GM19351 (cell line): ENCODE measurements around the gene METTL15.
"Not testable (repeated sequence)": the region's sequence is repeated elsewhere in the genome, so short reads cannot be mapped to it uniquely, and the experiment has no call there.

Experiments
- ATAC-seq: cut with Tn5 transposase; IDR thresholded peaks from one replicate; pipeline ENCODE4 v1.9.1; 2021; ENCODE audit warnings: mild to moderate bottlenecking, moderate library complexity; ENCODE audit not compliant: unreplicated experiment

METTL15 gene

DNA sequence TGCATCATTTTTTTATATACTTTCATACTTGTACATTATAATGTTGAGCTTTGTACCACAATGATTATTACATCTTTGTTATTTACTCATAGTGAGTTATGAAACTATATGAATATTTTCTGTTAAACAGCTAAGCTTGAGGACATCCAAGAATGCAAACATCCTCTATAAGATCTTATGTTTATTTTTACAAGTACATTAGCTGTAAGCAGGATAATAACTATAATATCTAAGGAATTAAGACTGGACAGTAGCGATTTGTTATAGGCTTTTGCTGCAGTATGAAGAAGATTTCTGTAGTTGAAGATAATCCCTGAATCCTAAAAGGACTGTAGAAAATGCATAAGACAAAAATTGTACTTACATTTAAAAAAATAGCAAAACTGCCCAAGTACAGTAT, 176.0 kb downstream of the METTL15 start:
- no peak for ATAC-seq

DNA sequence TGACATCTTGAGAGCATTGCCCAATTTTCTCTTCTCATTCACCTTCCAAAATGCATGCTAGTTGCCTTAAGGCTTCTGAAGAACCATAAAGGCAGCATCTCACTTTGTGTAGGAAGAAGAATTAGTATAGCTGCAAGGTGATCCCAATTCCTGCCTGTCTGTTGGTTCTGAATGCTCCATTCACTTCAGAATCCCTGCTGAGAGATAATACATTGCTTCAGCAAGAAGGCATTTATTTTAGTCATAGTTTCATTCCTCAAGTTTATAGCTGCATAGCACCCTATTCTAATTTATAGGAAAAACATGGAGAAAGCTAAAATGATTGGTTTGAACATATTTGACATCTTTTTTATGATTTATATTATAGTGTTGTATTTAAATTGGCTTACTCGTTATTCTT, 181.3 kb downstream of the METTL15 start:
- ATAC-seq: no peak

DNA sequence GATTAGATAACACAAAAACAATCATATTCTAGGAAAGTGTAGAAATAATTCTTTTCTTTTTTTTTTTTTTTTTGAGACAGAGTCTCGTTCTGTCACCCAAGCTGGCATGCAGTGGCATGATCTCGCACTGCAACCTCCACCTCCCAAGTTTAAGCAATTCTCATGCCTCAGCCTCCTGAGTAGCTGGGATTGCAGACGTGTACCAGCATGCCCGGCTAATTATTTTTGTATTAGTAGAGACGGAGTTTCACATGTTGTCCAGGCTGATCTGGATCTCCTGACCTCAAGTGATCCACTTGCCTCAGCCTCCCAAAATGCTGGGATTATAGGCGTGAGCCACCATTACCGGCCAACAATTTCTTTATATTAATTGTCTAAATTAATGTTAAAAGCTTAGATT, 182.8 kb downstream of the METTL15 start:
- ATAC-seq: not testable (repeated sequence)

DNA sequence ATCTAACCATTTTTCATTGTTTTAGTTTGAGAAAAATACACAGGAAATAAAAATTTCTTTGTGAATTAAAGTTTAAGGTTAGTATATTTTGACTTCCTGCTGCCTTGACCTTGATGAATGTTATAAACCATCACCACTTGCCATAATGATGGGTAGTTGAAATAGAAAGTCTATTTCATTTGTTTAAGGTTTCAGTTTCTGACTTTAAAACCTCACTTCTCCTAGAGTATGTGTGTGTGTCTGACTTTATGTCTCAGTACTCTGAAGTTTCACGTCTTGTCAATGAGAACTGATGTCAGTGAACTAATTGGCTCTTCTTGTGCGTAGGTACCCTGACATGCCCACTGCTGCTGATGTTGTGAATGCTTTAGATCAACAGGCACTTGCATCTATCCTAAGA, 188.2 kb downstream of the METTL15 start:
- peak; percentile 99 for ATAC-seq

DNA sequence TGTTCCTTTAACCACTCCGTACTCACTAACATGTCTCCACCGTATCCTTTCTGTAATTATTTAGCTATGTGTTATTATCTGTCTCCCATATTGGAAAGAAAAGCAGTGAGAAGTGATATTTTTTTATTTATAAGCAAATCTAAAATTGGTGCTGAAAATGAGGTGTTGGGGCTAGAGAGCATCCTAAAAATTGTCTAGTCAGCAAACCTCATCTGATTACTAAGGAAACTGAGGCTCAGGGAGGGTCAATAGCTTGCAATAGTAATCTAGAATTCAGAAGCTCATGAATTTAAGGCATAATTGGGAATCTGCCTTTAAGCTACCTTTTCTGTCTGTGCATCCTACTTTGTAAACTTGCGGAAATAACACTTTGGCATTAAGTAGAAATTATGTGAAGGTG, 190.0 kb downstream of the METTL15 start:
- ATAC-seq: no peak

DNA sequence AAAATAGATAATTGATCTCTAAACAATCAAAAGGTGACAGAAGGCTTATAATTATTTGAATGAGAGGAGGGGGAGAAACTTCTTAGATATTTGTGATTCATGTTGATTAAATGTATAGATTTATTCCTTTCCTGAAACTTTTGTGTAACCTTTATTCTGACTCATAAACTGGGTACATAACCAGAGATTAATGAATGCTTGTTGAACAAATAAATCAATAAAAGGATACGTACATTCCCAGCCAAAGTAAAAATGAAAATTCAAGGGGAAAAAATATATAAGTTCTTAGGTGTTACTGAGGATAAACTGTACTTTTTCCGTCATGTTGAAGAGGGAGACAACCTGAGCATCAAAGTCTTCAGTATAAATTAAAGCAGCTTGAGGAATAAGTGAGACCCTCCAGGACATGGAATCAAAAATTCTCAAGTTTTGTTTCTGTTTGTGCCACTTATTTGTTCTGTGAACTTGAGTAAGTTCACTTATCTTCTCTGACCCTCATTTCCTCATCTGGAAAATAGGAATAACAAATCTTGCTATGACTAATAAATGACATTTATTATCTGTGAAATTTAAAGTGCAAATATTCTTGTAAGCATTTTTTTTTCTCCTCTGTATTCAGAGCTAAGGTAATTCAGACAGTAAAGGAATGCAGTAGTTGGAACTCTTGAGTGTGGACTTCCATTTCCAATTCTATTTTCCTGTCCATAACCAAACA, 195.4 kb downstream of the METTL15 start:
- ATAC-seq: no peak

DNA sequence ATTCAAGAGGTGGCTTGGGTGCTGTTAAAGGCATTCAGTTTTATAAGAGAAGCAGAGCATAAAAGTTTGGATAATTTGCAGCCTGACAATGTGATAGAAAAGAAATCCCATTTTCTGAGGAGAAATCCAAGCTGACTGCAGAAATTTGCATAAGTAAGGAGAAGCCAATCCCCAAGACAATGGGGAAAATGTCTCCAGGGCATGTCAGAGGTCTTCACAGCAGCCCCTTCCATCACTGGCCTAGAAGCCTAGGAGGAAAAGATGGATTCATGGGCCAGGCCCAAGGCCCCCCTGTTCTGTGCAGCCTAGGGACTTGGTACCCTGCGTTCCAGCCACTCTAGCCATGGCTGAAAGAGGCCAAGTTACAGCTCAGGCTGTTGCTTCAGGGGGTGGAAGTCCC, 207.3 kb downstream of the METTL15 start:
- ATAC-seq: no peak

DNA sequence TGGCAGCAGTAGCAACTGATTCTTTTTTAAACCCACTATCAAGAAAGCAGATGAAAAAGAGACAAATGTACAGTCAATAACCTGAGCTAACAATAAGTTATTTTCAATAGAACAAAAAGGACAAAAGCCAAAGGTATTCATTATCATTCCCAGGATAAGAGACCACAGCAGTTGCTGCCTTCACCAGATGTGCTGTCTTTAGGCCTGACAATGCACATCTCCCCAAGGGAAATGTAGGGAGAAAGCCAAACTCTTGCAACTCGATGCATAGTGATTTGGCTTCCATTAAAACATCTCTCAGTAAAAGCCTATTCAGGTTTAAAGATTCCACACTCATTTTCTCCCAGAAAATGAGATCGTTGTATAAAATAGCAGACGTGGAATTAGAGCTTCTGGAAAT, 210.7 kb downstream of the METTL15 start:
- ATAC-seq: no peak

DNA sequence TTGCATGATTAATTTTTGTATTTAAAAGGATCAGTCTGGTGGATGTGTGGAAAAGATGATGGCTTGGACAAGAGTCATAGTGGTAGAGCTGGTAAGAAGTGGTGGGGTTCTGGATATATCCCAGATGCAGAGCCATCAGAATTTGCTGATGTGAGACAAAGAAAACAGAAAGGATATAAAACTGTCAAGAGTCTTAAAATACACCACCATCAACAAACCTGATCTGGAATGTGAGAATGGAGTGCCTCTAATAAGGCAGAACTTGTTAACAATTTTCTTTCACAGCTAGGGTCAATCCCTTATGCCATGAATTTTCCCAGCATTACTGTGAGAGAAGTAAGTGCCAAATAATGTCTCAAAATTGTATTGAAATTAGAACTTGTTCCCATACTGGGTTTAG, 215.4 kb downstream of the METTL15 start:
- no peak for ATAC-seq

DNA sequence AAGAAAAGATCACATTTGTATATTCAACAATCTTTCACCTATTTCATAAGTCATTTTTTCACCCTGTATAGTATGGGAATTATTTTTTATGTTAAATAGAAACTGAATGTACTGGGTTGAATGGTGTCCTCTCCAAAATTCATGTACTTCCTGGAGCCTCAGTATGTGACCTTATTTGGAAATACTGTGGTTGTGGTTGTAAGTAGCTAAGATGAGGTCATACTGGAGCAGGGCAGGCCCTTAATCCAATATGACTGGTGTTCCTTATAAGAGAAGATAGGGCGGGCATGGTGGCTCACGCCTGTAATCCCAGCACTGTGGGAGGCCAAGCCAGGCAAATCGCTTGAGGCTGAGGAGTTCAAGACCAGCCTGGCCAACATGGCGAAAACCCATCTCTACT, 224.2 kb downstream of the METTL15 start:
- not testable (repeated sequence) for ATAC-seq

DNA sequence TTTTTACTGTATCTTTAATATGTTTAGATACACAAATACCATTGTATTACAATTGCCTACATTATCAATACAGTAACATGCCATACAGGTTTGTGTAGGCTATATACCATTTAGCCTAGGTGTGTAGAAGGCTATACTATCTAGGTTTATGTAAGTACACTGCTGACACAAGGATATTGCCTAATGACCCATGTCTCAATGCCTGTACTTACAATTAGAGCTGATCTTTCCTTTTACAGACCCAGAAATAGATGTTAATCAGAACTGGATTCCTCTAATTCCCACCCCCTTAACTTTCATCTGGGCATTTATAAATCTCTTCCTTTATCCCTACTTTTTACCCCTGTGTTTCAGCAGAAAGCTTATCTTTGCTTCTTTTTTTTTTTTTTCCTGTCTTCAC, 229.5 kb downstream of the METTL15 start:
- ATAC-seq: no peak

DNA sequence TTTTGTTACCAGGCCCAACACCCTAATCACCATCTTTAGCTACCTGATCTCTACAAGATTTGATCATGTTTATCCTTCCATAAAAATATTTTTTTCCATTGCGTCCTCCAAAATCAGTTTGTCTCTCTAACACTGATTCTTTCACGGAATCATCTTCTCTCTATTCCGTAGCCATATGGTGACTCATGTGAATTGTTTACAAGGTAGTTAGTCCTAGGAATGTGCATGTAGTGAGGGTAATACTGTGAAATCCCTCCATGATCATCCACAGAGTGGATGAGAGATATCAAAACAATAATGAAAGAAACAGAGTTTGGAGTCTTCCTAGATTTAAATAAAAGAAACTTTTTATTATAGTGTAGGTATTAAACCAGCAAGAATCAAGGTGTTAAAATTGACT, 230.2 kb downstream of the METTL15 start:
- no peak for ATAC-seq

DNA sequence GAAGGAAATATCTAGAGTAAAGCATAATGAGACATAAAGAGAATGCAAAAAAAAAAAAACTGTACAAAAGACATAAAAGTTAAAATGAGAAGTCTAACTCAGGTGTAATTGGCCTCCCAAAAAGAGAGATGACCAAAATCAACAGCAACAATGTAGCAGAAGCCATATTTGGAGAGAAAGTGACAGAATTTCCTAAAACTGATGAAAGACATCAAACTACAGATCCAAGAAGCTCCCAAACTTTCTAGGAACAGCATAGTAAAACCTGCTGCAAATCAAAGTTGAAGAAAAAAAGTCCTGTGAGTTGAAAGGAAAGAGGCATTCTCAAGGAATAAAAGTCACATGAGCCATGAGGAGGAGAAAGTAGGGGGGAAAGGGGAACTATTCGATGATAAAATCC, 231.3 kb downstream of the METTL15 start:
- ATAC-seq: no peak

DNA sequence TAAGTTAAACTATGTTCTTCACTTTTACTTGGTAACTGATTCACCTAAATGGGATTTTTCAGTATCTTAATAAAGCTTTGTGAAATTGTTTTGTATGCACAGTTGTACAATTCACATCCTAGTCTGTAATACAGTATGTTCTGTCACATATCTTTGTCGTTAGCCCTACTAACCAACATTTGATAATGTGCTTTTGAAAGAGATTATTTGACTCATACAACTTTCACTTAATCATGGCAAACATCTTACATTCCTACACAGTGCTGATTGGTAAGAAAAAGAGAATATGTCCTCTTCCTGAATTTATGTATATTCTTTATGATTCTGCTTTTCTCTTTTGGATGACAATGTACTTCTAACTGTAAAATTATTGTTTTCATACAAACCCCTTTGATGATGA, 234.5 kb downstream of the METTL15 start:
- no peak for ATAC-seq

DNA sequence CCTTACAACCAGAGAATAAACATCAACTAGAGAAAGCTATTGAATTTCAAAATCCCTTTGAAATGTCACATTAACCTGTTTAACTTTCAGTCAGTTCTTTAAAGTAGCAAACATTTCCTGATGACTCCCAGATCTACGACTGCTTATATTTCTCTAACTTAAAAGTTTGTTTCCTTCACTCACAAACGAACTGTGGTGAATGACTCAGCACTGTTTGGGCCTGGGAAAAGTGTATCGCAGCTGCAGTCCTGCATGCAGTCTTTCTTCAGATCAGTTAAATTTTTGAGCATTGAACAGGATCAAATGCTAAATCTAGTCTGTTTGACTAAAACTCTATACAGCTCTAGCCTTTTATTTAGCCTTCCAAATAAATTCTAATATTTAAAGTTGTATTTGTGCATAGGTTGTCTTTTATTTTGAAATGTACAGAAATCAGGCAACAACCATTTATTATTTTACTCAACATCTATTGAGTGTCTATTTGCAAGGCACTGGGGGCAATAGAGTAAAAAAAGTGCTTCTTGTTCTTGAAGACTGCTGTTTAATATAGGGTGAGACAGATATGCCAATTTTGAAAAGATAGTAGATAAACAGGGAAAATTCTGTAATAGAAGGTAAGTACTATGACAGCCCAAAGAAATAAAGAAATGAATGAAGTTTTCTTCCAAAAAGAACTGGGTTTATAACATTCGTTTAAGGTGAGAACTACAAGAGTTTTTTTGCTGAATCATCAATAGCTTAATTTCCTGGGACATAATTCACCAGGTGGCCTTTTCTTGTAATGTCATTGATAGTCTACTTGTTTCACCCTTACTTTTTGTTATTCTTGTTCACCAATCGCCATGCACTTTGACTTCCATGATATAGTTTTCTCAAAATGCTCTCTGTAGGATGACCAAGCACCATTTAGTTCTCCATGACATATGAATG, 235.4 kb downstream of the METTL15 start:
- no peak for ATAC-seq

DNA sequence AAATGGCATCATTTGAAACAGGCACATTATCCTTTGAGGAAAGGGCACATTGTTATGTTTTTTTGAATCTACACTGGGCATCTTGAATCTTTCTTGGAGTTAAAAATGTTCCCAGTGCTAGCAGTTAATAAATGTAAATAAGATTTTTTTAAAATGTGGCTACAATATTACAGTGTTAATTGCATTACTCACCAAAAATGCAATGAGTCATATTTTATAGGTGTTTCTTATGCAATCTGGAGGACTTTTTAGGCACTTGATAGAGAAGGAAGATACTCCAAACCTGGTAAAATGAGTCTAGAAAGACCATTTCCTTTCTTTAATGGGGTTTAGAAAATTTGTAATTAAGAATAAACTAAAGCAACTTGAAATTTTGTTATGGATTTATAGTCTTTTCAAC, 238.0 kb downstream of the METTL15 start:
- no peak for ATAC-seq

DNA sequence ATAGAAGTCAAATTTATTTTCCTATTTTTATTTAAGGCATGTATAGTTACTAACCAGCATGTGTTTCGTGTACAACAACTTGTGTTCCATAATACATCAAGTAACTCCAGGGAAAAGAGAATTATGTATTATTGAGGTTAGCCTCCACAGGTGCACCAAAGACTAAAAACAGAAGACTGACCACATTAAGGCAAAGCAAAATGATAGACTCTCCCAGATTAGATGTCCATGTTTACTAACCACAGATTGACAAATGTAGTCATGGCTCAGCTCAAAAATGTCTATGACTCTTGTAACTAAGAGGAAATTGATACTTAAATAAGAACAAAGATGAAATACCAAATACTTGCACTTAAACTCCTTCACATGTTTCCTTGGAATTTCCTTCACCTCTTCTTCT, 238.5 kb downstream of the METTL15 start:
- ATAC-seq: no peak

DNA sequence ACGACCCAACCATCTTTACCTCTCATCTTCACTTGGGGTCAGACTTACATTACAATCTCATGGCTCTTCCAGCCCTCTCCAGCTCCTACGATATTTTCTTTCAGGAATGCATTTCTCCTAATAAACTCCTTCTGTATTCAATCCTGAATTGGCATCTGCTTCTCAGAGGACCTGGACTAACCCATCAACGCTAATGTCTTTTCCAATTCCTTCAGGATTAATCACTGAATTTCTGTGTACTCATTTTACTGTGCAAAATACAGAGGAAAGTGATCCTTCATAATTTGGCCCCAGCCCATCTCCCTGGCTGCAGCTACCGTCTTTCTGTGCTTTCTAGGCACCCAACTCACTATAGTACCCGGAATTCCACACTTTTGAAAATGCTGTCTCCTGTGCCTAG, 239.2 kb downstream of the METTL15 start:
- ATAC-seq: no peak

DNA sequence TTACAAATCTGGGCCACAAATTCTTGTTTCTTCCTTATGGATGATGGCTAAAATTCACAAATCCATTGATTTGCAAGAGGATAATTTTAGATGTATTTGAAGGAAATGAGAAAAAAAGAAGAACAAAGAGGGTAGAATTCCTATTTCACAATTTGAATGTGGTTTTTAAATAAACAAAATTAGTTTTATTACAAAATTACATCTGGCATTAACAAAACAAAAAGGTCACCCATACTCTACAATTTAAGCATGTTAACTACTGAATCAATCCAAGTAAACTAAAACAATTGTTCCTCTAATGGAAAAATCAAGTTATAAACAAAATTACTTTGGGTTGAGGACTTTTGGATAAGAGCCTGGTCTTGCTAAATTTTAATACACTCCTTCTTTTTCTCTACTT, 242.0 kb downstream of the METTL15 start:
- no peak for ATAC-seq

DNA sequence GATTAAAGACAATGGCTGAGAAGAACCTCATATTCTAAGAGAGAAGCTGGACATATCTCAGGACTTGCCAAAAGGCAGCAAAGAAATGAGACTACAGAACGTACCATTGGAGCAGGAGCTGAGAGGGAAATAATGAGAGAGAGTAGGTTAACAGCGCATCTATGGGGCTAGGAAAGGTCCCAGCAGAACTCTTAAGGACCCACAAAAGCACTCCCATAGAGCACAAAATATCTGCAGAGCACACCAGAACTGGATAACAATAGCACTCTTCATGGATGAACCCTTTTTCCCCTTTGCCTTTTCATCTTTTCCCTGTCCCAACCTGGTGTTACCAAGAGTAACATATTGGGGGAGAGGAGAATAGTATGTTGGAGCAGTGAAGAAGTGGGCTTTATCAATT, 245.8 kb downstream of the METTL15 start:
- no peak for ATAC-seq

DNA sequence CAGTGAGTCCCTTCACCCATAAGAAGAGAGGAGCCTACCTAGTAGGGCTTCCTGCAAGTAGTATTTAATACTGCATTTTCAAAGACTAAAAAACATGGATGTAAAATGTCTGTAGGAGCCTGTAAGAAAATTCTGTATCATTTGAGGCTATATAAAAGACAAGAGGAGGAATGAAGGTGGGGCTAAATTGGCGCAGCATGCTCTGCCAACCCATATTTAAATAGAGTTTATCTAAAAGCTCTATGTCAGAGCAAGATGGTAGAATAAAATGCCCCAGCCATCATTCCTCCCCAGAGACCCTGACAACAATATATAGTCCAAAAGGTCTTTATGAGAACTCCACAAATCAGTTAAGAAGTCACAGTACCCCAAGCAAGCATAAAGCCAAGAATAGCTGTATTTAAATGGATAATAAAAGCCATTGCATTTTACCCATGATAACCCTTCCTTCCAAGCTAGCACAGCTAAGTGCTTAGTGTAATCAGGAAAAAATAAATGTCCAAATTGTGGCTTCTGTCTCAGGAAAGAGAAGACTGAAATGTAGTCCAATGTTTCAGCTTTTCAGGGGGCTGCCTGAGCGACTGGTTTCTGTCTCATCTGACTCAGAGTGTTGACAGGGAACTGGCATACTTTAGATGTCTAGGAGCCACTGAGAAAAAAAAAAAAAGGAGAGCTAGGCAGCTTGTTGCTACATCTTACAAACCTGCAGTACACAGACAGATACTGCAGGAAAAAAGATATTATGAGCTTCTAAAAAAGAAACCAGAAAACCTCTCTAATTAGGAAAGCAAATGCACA, 258.6 kb downstream of the METTL15 start:
- no peak for ATAC-seq
